HepG2 (cell line): Measurements from ENCODE around the gene UROD. TPM values are rescaled to one million over a fixed set of nuclear protein-coding genes. Genes with fewer than 3 reads are reported as not detected.
A peak's percentile ranks its signal among the peaks of the same experiment; 100 is the strongest.

ENCODE experiments used
- CCDC6 ChIP-seq: sonication (generic); formaldehyde crosslinking; IDR thresholded peaks from 2 replicates; pipeline ENCODE4 v1.8.1; 2022; ENCODE audit warnings: mild to moderate bottlenecking, missing genetic modification reagents, moderate library complexity
- GABPA ChIP-seq, 2 experiments: IDR thresholded peaks; 2 replicates each; pipeline ENCODE4 v1.6.1; 2011 to 2016; ENCODE audit warnings: low read depth in 2 of 2, low read length in 1 of 2, missing biosample characterization in 1 of 2, missing genetic modification characterization in 1 of 2
- GPN1 ChIP-seq: sonication (generic); formaldehyde crosslinking; IDR thresholded peaks from 2 replicates; pipeline ENCODE4 v1.5.1; 2020; ENCODE audit warnings: missing genetic modification reagents, borderline replicate concordance
- MYC ChIP-seq: sonication (generic); formaldehyde crosslinking; IDR thresholded peaks from 2 replicates; pipeline ENCODE4 v1.9.0; 2021; ENCODE audit warnings: missing genetic modification reagents, borderline replicate concordance
- PAF1 ChIP-seq: IDR thresholded peaks from 2 replicates; pipeline ENCODE4 v1.6.1; 2016; ENCODE audit warnings: missing genetic modification reagents, missing compliant biosample characterization
- TAF1 ChIP-seq: sonication (generic); formaldehyde crosslinking; IDR thresholded peaks from 2 replicates; pipeline ENCODE4 v1.4.0; 2020; ENCODE audit warnings: missing genetic modification reagents
- UBTF ChIP-seq: sonication (generic); formaldehyde crosslinking; IDR thresholded peaks from 2 replicates; pipeline ENCODE4 v1.4.0; 2020; ENCODE audit warnings: mild to moderate bottlenecking, missing genetic modification reagents
- ZNF513 ChIP-seq: sonication (generic); formaldehyde crosslinking; conservative IDR thresholded peaks from 2 replicates; pipeline ENCODE4 v1.5.0; 2020; ENCODE audit warnings: missing genetic modification reagents
- ZNF619 ChIP-seq: sonication (generic); formaldehyde crosslinking; IDR thresholded peaks from 2 replicates; pipeline ENCODE4 v1.4.0; 2020; ENCODE audit warnings: mild to moderate bottlenecking, missing genetic modification reagents
- ZNF646 ChIP-seq: sonication (generic); formaldehyde crosslinking; IDR thresholded peaks from 2 replicates; pipeline ENCODE4 v1.9.0; 2021; ENCODE audit warnings: mild to moderate bottlenecking, missing genetic modification reagents
- ZNF674 ChIP-seq: sonication (generic); formaldehyde crosslinking; IDR thresholded peaks from 2 replicates; pipeline ENCODE4 v1.5.0; 2020; ENCODE audit warnings: low read depth, mild to moderate bottlenecking, missing genetic modification reagents
- ZNF687 ChIP-seq: sonication (generic); formaldehyde crosslinking; IDR thresholded peaks from 2 replicates; pipeline ENCODE4 v1.5.1; 2020; ENCODE audit warnings: mild to moderate bottlenecking, missing genetic modification reagents, moderate library complexity
- ZNF773 ChIP-seq: sonication (generic); formaldehyde crosslinking; IDR thresholded peaks from 2 replicates; pipeline ENCODE4 v1.4.0; 2020; ENCODE audit warnings: missing genetic modification reagents, borderline replicate concordance
- polyA plus RNA-seq, 8 experiments: library from polyadenylated mRNA; depleted of rRNA in 3 of 8; stranded (reverse) in 7 of 8; unstranded in 1 of 8; fragments of >200 nt; fragmentation: Illumina TruSeq in 4 of 8; extraction: Trizol in 4 of 8; gene quantifications; 2 replicates each; pipeline versions ENCODE4 v1.2.1 to v1.2.3, GENCODE V29; 2011 to 2016; ENCODE audit warnings: low read depth in 4 of 8, missing spikeins in 1 of 8, mixed read lengths in 1 of 8; ENCODE audit not compliant: insufficient read depth in 1 of 8
- total RNA-seq, 5 experiments: library from RNA; depleted of rRNA; stranded (reverse); fragments of >200 nt; fragmentation: Illumina TruSeq; extraction: Trizol; gene quantifications; 2 replicates each; pipeline ENCODE4 v1.2.3, GENCODE V29; 2016; ENCODE audit warnings: low read depth in 1 of 5

The UROD gene
- total and polyA plus RNA-seq, 2 of the 13 experiments (the other 11 are each of a cell fraction or from before 2014, with no cell fraction given) = 162 to 171 TPM

GRCh38 chr1:45014321-45015028, 2.4 kb downstream of the UROD start (continued):
- no peak for TF ChIP-seq TAF1 (CRISPR knock-in tag)
- no peak for TF ChIP-seq CCDC6
- no peak for TF ChIP-seq GPN1 (CRISPR knock-in tag)
- no peak for TF ChIP-seq MYC (CRISPR knock-in tag)
- peak; percentile 74; the same call in 1 of the 2 replicates for TF ChIP-seq ZNF619 (CRISPR knock-in tag)
- TF ChIP-seq ZNF646 (CRISPR knock-in tag) = no peak
- TF ChIP-seq ZNF513 (CRISPR knock-in tag) = no peak
- 0 out of 2 replicates have a peak, but pooled peaks have one; percentile 32 for TF ChIP-seq UBTF
- no peak for TF ChIP-seq ZNF674
- TF ChIP-seq PAF1 (CRISPR knock-in tag) = no peak
- no peak for TF ChIP-seq GABPA (IDR thresholded peaks at IDR 0.05; ENCODE audit: low read depth, low read length)
- 0 out of 2 replicates have a peak, but pooled peaks have one; percentile 13 for TF ChIP-seq GABPA (CRISPR knock-in tag; IDR thresholded peaks at IDR 0.05; ENCODE audit: low read depth)
- peak; percentile 51 for TF ChIP-seq ZNF687 (CRISPR knock-in tag)
- no peak for TF ChIP-seq ZNF773 (CRISPR knock-in tag)
